Epithelial cell of prostate (primary cell): ENCODE measurements around the gene PSG2.
"Not testable (repeated sequence)": the region's sequence is repeated elsewhere in the genome, so short reads cannot be mapped to it uniquely, and the experiment has no call there.

Experiments
- DNase-seq: peaks from one replicate; pipeline ENCODE4 v3.0.0-alpha.2; 2011; ENCODE audit warnings: low read depth, low spot score
- H3K27ac ChIP-seq: fragments of 450-650 bp; 2 replicates; pipeline ENCODE4 v1.5.1; 2017; ENCODE audit warnings: mild to moderate bottlenecking

PSG2 gene

DNA sequence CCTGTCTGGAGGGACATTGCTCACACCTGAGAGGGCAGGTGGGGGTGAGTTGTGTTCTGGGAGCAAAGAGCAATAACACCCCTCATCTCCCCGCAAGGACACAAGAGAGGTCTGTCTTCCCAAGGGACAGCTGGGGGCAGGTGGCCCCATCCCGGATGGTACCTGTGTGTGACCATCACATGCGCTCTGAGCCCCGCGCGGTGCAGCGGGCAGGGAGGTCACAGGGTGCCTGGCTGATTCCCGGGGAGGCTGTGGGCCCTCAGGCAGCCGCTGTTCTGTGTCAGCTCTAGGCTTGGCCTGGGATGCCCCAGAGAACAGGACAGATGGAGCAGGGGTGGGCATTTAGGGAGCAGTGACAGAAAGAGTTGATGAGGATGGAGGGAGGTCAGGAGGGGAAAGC is 1.2 kb upstream of the PSG2 start:
- not testable (repeated sequence) for DNase-seq, H3K27ac ChIP-seq

DNA sequence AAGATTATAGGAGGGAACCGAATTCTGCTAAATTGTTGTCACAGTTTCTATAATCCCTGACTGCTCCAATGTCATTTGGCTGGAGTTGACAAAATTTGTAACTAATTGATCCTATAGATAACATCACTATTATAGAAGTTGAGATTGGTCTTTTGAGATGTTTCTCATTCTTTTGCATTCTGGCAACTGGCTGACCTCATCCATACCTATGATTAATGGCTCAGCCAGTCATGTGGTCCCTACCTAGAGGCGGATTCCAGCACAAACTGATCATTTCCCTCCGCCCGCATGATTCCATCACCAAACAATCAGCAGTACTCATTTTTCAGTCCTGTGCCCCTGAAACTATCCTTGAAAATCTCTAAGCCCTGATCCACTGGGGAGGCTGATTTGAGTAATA is 4.2 kb downstream of the PSG2 start:
- peak; percentile 70 for DNase-seq
- H3K27ac ChIP-seq, result peak overlapping the region; percentile 90

DNA sequence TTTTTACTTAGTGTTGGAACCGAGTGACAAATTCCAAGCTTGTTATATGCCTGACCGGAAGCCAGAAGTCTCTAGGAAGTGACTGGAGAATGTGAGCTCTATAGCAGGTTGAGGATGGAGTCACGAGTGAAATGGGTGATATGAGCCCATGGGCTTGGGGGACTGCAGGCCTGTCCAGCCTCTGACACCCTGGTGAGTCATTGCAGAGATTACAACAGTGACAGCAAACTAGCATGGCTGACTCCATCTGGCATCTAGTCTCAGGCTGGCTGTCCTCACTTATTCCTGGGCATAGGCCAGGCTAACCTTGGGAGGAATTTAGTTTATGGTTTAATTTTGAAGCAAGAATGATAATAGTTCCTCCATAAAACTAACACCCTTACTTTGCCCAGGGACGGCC is 4.6 kb downstream of the PSG2 start:
- H3K27ac ChIP-seq, result peak overlapping the region; percentile 90
- DNase-seq, result not testable (repeated sequence)

DNA sequence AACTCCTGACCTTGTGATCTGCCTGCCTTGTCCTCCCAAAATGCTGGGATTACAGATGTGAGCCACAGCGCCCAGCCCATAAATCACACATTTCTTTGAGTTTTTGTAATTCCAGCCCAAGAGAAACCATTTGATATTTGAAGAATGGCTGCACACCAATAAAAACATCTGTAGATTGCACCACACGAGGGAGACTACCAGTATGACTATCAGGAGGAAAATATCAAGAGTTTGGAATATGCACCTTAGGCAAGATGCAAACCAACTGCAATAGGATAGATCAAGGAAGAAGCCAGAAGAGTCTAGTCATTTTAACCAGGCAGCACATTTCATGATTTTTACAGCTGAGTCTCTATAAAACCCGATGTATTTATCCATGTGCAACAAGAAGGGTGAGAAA is 20.1 kb downstream of the PSG2 start:
- H3K27ac ChIP-seq, DNase-seq: not testable (repeated sequence)

DNA sequence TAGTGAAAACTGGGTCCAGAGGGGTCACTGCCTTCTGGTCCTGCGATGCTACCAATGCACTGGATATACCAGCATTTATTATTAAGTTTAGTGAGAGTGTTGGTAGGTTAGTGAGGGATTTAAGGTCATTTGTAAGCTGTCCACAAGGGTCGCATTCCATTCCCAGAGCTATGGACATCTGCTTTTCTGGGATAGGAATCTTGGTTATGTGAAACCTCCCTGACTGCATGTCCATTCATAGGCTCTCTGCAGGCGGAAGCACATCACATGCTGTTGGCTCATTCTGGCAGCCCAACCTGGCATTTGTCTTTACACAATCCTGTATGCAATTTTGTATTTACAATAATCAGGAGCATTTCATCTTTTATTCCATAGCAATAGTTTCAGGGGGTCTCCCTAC is 21.2 kb downstream of the PSG2 start:
- DNase-seq, H3K27ac ChIP-seq: not testable (repeated sequence)

DNA sequence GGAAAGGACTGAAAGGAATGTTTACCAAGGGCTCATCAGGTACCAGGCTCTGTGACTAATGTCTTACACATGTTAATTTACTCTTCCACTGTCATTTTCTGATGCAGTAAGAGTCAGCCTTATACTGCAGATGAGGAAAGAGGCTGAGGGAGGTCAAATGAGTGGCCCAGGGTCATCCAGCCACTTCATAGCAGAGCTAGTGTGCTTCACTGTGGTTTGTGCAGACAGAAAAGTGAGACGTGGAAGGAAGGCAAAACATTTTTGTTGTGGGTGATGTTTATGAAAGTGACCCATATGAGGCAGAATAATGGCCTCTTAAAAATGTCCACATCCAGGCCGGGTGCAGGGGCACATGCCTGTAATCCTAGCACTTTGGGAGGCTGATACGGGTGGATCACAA is 22.2 kb downstream of the PSG2 start:
- not testable (repeated sequence) for DNase-seq

DNA sequence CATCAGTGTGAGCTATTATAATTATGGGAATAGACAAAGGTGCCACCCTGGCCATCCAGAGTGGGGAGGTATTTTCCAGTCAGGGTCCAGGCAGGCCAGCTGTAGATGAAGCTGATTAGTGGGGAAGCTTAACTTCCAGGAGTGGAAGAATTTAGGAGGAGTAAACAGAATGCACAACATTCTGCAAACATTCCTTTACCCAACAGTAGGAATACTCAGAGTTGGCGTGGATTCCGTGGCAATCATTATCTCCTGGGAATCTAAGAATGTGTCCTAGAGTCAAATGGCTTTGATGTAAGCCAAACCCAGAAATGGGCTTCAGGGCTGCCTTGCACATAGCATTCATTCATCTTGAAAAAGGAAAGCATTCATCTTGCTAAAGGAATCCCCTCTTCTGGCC is 23.0 kb downstream of the PSG2 start:
- H3K27ac ChIP-seq, result peak overlapping the region; percentile 42

More for the DNA sequence above, 22.2 kb downstream of the PSG2 start:
- H3K27ac ChIP-seq, result peak overlapping the region; percentile 42

DNA sequence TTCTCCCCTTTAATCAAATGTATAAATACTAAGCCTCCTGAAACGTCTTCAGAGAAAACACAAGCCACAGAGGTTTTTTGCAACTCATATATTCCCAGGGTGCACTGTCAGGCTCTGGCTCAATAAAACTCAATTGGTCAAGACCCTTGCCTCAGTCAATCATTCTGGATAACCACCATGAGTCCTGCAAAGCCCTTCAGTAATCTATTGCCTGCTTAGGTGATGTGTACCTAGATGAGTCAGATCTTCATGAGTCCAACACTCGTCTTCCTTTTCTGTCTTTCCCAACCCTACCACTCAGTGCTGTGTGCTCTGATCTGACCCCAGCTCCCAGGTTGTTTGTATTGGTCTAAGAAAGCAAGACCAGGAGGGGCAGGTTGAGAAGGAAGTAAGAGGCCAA is 24.1 kb downstream of the PSG2 start:
- peak overlapping the region; percentile 39 for H3K27ac ChIP-seq
- DNase-seq, result peak; percentile 55

More for the DNA sequence above, 23.0 kb downstream of the PSG2 start:
- DNase-seq, result not testable (repeated sequence)

DNA sequence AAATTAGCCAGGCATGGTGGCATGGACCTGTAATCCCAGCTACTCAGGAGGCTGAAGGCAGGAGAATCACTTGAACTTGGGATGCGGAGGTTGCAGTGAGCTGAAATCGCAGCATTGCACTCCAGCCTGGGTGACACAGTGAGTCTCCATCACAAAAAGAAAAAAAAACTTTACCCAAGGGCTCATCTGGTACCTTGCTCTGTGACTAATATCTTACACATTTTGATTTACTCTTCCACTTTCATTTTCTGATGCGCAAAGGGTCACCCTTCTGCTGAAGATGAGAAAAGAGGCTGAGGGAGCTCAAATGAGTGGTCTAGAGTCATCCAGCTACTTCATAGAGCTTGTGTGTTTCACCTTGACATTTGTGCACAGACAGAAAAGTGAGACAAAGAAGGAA is 34.5 kb downstream of the PSG2 start:
- H3K27ac ChIP-seq, DNase-seq: not testable (repeated sequence)

DNA sequence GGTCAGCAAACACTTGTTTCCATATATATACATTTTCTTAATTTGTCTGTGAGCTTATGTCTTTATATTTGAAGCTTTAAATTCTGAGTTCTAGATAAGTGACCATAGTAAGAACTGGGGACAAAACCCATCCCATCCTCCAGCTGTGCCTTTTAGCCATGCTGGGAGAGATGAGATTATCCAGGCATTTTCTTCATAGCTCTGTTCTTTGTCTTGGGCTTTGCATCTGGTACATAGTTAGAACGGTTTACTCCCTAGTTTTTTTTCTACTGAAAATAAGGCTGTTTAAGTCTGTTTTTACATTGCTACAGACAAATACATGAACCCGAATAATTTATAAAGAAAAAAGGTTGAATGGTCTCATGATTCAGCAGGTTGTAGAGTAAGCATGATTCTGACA is 35.9 kb downstream of the PSG2 start:
- DNase-seq, H3K27ac ChIP-seq: not testable (repeated sequence)

DNA sequence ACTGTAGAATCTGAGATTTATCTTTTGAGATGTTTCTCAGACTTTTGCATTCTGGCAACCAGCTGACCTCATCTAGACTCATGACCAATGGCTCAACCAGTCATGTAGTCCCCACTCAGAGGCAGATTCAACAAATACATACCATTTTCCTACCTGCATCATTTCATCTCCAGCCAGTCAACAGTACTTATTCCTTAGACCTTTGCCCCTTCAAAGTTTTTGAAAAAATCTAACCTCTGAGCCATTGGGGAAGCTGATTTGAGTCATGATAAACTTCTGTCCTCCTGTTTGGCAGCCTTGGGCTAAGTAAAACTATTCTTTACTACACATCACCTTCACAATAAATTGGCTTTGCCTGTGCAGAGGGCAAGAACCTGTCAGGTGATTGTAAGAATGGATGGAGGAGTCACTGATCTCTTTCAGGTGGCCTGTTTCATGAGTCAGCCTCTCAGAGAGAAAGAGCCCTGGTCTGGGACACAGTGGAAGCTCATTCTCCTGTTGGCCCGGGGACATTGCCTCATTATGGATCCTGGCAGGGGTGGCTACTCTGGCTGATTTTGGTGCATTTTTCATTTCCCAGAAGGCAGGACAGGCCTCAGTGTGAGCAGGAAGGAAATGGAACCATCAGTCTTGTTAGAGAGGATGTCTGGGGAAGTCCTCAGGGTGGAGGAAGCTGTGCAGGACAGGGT is 38.9 kb downstream of the PSG2 start:
- DNase-seq, H3K27ac ChIP-seq: not testable (repeated sequence)

DNA sequence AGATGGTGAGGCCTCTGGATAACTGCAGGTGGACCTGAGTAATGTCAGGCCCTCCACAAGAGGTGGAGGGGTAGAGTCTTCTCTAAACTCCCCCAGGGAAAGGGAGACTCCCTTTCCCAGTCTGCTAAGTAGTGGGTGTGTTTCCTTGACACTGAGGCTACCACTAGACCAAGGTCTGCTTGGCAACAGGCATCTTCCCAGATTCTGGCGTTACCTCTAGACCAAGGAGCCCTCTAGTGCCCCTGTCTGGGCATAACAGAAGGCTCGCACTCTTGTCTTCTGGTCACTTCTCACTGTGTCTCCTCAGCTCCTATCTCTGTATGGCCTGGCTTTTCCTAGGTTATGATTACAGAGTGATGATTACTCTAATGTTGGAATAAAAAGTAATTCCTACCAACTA is 50.9 kb downstream of the PSG2 start:
- peak; percentile 22 for DNase-seq
- not testable (repeated sequence) for H3K27ac ChIP-seq

DNA sequence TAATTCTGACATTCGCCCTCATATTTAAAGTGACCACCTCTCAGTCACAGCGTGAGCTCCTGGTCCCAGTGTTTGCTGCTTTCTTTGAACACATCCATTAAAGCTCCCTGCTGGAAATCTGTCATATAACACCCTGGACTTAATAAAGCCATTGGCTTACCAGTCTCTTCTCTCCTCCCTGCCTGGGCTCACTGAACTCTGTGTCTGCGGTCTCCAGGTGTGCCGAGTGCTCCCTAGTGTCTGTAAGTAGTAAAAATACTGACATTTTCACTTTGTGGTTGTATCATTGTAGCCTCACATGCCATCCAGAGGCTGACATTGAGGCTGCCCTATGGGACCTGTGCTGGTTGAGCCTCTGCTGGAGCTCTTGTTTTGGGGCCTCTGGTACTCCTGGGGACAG is 53.6 kb downstream of the PSG2 start:
- DNase-seq, result no peak
- H3K27ac ChIP-seq, result no peak overlapping the region

DNA sequence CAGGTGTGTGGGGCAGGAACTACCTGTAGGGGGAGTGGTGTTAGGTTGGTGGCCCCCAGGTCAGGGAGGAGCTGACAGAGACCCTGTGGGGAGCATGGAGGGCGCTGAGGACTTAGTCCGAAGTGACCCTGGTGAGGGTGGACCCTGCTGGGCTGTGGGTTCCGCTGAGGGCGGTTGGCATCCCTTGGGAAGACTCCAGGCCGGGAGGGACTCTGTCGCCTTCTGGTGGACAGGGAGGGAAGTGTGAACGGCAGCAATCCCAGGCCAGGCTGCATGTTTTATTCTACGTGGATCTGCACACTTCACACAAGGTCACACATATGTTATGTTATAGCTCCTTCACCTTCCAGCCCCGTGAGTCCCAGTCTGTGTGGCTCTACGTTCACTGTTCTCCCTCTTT is 54.5 kb downstream of the PSG2 start:
- not testable (repeated sequence) for H3K27ac ChIP-seq, DNase-seq

DNA sequence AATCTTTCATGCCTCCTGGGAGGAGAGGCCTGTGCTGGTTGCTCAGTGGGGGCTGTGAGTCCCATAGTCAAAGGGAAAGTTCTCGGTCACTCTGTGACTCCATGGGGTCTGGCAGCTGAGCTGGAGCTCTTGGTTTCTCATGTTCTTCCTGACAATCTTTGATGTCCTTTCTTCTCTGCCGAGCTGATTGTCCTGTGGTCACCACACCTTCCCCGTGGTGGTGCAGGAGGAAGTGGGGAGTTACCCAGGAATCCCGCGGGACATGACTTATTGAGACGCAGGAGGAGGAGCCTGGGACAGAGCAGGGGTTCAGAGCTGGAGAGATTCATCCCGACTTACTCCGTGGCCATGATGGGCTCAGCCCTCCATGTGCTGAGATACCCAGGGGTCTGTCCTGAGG is 55.4 kb downstream of the PSG2 start:
- not testable (repeated sequence) for DNase-seq, H3K27ac ChIP-seq

DNA sequence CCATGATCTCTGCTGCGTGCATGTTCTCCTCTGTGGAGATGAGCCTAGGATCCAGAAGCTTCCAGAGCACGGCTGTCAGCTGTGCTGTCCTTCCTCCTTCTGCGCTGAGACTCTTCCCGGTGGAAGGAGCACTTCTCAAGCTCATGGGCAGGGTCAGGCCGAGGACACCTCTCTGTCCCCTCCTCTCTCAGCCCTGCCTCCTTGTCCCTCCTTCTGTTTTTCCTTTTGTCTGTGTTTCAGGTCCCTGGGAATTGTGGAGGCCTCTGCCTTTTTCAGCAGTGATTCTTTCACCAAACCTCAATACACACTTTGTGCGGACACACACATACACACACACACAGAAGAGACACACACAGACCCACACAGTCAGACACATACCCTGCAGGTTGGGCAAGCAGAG is 56.1 kb downstream of the PSG2 start, which contains the start of gene PSG11:
Gene PSG11 (minus strand): TSS at position 101 of the 400 bp plus-strand sequence. CDS start 97 bp downstream, at position 4.
- H3K27ac ChIP-seq, DNase-seq: not testable (repeated sequence)

DNA sequence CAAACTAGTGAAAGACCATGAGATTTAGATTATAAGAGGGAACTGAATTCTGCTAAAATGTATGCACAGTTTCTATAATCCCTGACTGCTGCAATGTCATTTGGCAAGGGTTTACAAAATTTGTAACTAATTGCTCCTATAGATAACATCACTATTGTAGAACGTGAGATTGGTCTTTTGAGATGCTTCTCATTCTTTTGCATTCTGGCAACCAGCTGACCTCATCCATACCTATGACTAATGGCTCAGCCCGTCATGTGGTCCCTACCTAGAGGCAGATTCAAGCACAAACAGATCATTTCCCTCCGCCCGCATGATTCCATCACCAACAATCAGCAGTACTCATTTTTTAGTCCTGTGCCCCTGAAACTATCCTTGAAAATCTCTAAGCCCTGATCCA is 60.4 kb downstream of the PSG2 start:
- peak; percentile 89 for DNase-seq
- H3K27ac ChIP-seq, result peak overlapping the region; percentile 89

DNA sequence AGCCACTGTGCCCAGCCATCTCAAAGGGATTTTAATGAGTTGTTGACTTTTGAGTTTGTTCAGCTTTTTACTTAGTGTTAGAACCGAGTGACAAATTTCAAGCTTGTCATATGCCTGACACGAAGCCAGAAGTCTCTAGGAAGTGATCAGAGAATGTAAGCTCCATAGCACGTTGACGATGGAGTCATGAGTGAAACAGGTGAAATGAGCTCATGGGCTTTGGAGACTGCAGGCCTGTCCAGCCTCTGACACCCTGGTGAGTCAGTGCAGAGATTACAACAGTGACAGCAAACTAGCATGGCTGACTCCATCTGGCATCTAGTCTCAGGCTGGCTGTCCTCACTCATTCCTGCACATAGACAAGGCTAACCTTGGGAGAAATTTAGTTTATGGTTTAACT is 60.9 kb downstream of the PSG2 start:
- DNase-seq, result peak; percentile 98
- peak overlapping the region; percentile 89 for H3K27ac ChIP-seq

DNA sequence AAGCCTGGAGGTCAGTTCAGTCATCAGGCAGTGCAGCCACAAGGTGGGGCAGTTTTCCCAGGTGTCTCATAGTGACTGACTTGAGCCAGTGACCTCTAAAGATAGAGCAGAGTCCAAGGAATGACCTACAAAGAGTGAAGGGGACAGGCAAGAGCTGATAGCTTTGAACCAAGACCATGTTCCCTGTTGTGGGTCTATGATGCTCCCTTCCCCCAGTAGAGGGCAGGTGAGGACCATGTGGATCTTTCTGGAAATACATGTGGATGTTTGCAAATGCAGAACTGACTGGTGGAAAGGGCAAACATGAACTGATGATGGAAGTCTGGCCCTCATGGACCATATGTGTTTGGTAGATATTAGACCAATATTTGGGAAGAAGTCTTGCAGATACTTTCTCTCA is 62.9 kb downstream of the PSG2 start:
- H3K27ac ChIP-seq, DNase-seq: not testable (repeated sequence)
